CD4-positive, alpha-beta T cell treated with Interleukin-10 for 1 hour (primary cell): Measurements from ENCODE around the gene UCMA.
"Not testable (repeated sequence)": the region's sequence is repeated elsewhere in the genome, so short reads cannot be mapped to it uniquely, and the experiment has no call there.

ENCODE experiments used
- DNase-seq: peaks from one replicate; pipeline ENCODE4 v3.0.0-alpha.2; 2020

The UCMA gene, protein sequence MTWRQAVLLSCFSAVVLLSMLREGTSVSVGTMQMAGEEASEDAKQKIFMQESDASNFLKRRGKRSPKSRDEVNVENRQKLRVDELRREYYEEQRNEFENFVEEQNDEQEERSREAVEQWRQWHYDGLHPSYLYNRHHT

DNA sequence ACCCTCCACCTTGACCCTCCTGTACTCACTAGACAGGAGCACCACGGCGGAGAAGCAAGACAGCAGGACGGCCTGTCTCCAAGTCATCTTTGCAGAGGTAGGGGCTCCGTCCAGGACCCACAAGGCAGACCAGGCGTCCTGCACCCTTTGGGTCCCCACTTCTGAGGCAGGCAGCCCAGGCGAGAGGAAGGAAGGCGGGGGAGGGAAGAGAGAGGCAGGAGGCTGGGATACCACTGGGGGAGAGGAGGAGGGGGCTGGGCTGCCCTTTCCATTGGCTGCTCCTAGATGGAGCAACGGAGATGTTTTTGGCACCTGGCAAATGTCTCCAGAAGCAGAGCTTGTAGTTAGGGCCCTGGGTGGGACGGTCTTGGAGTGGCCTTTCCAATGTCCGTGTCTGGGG, at the start of gene UCMA:
UCMA (minus strand) TSS at position 203 of the 400 bp plus-strand sequence; CDS start at position 87, 116 bp downstream.
- DNase-seq: no peak

DNA sequence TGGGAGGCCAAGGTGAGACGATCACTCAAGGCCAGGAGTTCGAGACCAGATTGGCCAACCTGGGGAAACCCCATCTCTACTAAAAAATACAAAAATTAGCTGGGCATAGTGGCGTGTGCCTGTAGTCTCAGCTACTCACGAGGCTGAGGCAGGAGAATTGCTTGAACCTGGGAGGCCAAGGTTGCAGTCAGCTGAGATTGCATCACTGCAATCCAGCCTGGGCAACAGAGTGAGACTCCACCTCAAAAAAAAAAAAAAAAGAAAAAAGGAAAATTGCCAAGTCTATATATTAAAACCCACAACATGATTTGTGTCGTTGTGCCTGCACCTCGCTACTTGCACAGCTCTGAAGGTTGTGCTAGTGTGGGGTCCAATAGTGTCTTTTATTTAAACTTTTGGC, 48.2 kb upstream of the UCMA start:
- DNase-seq: not testable (repeated sequence)

DNA sequence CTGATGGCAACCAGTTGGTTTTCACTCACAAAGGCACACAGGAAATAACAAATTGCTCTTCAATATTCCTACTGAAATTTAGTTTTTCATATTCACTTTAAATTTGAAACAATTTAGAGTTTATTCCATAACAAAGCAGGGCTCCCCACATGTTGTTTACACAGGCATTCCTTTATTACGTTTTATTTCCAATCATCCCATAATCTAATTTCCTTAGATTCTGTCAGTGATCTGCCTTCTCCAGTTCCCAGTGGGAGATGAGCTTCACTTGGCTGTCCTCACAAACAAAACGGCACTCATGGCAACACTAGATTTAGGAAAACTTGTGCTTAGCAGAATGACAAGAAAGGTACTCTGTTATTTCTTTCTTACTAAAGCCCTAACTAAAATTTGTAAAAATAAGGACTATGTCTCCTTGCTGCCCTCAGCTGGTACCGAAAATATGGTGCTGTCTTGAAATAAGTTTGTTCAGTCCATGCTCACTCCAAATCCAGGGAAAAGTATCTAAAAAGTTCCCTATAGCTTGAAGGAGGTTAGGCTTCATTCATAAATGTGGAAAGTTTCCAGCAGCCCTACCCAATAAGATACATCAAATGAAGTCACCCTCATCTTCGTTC, 42.7 kb upstream of the UCMA start:
- DNase-seq: no peak

- not testable (repeated sequence) for DNase-seq
Measured at GRCh38 chr10:13276146-13276545, 42.0 kb upstream of the UCMA start.

- DNase-seq: no peak
Measured at GRCh38 chr10:13272164-13272571, 38.0 kb upstream of the UCMA start.

DNA sequence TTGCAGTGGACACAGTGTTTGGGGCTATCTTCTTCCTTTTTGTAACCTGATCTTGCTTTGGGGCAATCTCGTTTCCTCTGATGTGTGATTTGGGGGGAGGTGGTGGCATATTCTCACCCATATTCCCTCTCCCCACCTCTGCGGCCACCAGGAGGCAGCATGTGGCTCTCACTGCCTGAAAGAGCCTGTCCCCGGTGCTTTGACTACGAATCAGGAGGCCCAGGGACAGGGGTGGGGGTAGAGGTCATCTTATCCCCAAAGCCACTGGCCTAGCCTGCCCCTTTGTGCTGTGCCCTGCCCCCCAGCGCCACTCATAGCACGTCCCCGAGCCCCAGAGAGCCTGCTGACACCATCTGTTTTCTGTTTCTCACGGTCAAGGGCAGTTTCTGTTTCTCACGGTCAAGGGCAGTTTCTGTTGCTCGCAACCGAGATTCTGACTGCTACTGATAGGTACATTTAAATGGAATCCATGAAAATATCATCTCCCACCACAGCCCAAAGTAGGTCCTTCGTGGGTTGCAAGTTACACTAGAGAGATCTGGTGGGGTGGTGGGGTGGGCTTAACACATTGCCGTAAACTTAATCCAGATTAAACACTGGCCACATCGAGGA, 37.5 kb upstream of the UCMA start:
- DNase-seq: peak; percentile 62

DNA sequence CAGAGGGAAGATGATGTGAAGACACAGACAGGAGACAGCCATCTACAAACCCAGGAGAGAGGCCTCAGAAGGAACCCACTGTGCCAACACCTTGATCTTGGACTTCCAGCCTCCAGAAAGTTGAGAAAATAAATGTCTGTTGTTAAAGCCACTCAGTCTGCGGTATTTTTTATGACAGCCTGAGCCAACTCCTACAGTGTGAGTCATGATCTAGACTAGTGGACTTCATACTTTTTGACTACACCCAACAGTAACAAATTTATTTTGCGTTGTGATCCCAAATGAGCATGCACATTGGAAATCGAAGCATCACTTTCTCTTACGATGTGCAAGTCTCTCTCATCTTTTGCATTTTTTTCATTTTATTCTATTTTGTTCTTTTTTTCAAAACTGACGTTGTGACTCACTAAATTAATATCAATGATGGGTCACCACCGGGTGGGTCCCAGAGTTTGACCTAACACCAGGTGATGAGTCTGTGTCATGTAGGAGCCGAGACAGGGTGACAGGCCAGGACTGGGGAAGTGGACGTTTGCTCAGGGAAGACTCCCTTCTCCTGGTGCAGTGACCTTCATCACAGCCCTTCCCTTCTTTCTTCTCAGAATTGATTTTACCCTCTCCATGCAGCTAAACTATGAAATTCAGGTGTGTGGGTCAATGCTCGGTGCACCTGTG, 36.8 kb upstream of the UCMA start:
- no peak for DNase-seq

- no peak for DNase-seq
Measured at GRCh38 chr10:13268841-13269240, 34.7 kb upstream of the UCMA start.

- DNase-seq: no peak
Measured at GRCh38 chr10:13268310-13268709, 34.1 kb upstream of the UCMA start.

GRCh38 chr10:13263591-13263990, 29.4 kb upstream of the UCMA start:
- DNase-seq: no peak

- no peak for DNase-seq
Measured at GRCh38 chr10:13262433-13262832, 28.3 kb upstream of the UCMA start.

GRCh38 chr10:13257621-13258140, 23.5 kb upstream of the UCMA start:
- no peak for DNase-seq

DNA sequence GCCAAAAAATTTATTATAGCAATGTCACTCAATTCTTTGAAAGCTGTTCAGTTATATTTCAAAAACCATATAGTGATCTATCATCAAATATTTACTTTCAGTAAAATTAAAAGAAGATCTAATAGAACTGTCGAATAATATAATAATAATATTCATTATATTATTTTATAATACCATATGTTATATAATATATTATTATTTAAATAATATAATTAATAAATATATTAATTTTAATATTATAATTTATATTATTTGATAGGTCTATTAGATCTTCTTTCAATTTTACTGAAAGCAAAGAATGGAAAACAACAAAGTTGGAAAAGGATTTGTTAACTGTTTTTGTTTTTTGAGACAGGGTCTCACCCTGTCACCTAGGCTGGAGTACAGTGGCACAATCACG, 22.5 kb upstream of the UCMA start:
- DNase-seq: no peak

DNA sequence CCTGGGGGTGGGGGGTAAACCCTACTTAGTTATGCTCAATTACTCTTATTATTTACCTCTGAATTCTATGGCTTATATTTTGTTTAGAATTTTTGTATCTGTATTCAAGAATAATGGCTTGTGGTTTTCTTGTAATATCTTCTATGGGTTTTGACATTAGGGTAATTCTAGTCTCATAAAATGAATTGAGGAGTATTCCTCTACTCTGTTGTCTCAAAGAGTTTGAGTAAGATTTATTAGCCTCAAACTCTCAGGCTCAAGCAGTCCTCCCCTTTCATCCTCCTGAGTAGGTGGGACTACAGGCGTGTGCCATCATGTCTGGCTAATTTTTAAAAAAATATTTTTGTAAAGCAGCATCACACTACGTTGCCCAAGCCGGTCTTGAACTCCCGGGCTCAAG, 19.6 kb upstream of the UCMA start:
- DNase-seq: no peak

DNA sequence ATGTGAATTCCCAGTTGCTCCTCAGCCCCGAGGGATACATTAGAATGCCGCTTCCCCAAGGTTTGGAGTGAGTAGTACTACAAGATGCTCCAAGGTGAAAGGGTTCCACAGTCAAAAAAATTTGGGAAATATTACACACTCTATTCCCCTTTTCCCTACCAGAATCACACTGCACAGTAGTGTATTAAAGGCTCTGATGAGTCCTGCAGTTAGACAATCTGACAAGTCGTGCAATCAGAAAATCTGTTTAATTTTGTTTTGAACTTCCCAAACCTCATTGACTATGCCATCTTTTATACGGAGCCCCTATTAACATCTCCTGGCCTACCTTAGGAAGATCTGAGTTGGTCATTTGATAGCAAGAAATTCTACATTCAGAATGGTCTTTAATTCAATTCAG, 13.6 kb upstream of the UCMA start:
- DNase-seq: no peak

- no peak for DNase-seq
Measured at GRCh38 chr10:13247246-13247645, 13.1 kb upstream of the UCMA start.

- DNase-seq: not testable (repeated sequence)
Measured at GRCh38 chr10:13242260-13242659, 8.1 kb upstream of the UCMA start.

GRCh38 chr10:13241613-13242012, 7.4 kb upstream of the UCMA start:
- DNase-seq: no peak

GRCh38 chr10:13239923-13240322, 5.7 kb upstream of the UCMA start:
- no peak for DNase-seq

DNA sequence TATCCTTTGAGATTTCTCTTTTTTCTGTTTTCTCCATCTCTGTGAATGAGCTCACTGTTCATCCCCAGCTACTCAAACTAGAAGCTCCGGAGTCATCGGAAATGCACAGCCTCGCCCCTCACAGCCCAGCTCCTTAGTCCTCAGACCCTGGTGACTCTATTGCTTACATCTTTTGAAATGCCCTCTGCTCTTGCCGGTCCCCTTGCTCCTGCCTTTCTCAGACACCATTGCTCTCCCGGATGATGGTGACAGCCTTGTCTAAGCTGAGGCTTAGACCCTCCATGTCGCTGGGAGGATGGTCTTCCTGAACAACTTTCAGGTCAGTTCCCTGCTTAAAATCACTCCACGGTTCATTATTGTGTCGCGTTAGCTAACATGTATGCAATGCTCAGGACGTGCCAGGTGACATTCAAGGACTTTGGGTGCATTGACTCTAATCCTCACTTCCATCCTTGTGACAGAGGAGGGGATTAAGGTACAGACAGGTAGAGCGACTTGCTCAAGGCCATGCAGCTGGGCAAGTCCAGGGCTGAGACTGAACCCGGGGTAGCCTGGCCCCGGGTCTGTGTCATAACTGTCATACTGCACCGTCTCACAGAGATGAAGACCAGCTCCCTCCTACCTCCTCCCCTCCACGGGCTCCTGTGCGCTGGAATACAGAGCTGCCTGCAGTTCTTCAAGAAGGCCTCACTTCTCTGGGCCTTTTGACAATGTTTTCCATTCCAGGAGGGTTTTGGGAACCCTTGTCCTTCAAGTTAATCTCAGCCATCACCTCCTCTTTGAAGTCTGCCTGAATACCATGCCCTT, 4.3 kb upstream of the UCMA start:
- DNase-seq: no peak

DNA sequence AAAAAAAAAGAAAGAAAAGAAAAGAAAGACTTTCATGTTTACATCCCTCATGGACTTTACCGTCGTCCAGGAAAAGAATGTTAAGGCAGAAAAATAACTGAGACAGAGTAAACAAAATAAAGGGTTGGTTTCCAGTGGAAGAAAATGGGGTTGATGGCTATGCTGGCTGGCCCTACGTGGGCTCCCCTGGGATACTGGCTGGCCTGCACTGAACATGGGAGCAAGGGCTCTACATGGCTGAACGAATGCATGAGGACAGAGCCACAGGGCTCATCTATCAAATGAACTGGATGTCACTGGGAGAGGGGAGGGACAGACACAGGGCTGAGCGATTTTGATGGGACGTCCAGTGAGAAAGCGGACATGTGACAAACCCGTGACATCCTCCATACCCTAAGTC, 2.5 kb upstream of the UCMA start:
- DNase-seq: no peak

GRCh38 chr10:13234736-13235135, 562 bp upstream of the UCMA start:
- not testable (repeated sequence) for DNase-seq

DNA sequence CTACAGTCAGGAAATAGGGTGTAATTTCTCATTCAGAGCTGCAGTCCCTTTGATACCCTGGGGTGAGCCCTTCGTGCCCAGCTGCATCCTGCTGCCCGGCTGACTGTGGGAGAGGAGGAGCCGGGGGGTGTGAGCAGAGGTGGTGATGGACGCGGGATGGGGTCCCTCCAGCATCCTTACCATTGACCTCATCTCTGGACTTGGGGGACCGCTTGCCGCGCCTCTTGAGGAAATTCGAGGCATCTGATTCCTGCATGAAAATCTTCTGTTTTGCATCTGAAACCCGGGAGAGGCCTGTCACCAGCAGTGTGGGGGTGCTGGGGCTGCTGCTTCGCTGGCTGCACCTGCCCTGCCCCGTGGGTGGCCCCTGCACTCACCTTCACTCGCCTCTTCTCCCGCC, 816 bp downstream of the UCMA start:
- no peak for DNase-seq
